Stimulated activated CD8-positive, alpha-beta memory T cell treated with anti-CD3 and anti-CD28 coated beads, Interleukin-2, amount 100 ng/mL, for 1 hour (primary cell): ENCODE data around the gene MRPL24.

ENCODE experiments used
- DNase-seq, 2 donors: peaks; one replicate each; pipeline ENCODE4 v3.0.0-alpha.2; 2020; ENCODE audit warnings: low read depth in 2 of 2

Gene MRPL24

DNA sequence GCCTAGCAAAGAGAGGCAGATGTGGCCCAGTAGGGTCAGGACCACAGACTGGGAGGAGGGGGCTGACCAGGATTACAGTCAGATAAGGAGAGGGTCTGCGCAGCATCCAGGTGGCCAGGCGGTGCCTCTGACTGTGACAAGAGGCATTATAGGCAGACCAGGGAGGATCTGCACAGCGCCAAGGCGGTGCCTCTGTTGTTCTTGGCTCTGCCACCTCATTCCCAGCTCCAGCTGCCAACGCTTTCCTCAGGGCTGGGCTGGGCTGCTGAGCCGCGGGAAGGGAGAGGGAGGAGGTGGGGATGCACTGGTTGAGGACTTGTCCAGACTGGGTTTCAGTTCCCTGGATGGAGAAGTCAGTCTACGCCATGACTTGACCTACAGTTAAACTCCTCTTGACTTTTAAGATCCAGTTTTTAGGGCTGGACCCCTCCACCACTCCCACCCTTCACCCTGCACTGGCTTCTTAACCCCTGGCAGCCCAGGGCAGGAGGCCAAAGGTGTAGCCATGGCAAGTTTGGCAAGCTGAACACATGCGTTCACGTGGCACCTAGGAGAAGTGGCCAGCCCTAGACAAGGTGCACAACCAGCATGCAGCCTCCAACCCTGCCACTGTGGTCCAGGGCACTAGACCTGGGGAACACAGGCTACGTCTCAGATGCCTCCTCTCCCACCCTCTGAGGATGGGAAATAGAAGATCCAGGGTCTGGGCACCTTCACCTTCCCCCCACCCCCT lies 31.0 kb downstream of the MRPL24 start:
- no peak for DNase-seq

DNA sequence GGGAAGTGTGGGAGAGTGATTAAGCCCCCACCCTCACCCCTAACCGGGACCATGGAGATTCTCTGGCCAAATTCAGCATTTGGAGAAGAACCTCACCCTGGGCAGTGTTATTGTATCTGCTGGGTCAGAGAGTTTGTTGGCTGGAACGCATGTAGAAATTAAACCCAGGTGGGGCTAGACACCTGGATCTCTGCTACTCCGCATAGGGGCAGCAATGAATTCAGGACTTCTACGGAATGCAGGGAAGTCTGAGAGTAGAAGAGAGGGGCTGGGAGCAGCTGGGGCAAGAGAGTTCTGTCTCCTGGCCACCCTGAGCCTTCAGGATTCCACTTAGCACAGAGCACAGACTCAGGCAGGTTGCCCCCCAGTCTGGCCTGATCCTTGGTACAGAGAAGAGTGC lies 31.9 kb downstream of the MRPL24 start:
- no peak for DNase-seq

DNA sequence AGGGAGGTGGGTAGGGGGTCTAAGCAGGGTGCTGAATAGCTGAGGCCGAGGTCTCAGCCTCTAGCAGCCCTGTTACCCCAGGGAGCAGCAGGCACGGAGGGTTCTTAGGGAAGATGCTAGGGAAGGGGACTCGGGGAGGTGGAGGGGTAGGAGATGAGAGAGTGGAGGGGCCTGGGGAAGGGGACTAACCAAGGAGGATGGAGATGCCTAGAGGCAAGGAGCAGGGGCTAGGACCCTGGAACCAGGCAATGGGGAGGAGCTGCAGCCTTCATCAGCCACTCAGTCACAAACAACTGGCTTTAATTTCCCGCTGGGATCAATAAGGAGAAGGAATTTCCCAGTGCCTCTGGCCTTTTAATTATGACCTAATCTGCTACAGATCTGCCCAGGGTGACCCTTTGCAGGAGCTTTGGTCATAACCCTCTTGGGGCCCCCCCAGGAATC lies 32.6 kb downstream of the MRPL24 start:
- no peak for DNase-seq

DNA sequence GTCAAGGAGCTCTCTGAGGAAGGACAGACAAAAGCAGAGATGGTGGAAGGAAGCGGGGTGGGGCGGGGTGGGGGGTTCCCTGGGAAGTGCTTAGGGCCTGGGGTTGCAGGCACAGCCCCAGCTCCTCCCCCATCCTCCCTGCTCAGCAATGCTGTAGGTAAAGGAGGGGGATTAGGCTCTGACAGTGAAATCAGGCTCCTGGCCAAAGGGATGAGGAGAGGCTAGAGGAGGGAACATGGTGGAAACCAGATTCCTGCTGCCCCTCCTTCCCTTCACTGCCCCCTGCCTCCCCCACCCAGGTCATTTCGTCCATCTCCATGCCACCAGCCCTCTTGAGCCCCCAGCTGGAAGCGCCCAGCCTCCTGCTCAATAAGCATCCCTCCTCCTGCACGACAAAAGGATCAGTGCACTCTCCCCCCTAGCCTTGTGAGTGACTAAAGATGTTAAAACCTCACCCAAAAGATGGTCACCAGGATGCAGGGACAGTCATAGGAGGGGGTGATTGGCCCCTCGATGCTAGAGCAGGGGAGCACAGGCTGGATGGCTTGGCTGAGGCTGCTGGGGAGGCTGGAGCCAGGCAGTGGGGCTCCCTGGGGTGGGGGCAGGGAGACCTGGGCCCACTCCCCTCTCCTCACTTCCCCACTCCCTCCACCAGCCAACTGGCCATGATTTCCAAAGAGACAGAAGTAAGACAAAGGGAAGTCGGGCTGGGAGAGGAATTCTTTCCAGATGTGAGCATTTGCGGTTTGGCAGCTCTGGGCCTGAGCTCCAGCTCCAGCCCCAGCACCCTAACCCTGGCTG lies 33.3 kb downstream of the MRPL24 start:
- no peak for DNase-seq

DNA sequence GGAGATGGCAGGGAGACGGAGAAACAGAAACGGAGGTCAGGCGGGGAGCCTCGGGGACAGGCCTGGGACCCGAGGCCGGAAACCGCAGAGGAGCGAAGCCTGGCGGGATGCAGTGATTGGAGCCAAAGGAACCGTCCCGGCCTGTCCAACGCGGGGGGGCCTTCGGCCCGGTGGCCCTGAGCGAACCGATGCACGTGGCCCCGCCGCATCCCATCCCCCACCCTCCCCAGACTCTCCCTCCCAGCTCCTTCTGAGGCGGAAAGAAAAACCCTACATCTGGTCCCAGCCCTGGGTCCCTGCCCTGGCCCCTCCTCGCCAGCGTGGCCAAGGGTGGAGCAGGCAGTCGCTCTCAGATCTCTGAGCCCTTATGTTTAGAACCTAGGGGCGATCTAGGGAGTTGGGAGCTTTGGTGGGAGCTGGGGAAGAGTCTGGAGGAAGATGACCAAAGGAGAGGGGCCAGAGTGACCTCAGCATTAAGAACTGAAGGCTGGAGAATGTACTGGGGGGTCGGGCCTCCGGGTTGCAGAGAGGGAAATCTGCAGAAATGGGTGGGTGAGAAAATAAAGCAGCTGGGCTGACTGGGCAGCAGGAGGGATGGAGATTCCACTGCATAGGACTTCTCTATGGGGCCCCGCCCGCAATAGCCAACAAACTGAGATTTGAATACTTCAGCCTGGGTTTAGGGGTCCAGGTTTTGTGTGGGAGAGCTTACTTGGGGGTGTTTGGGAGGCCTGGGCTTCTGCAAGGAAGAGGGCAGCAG lies 34.1 kb downstream of the MRPL24 start:
- DNase-seq, result no peak

DNA sequence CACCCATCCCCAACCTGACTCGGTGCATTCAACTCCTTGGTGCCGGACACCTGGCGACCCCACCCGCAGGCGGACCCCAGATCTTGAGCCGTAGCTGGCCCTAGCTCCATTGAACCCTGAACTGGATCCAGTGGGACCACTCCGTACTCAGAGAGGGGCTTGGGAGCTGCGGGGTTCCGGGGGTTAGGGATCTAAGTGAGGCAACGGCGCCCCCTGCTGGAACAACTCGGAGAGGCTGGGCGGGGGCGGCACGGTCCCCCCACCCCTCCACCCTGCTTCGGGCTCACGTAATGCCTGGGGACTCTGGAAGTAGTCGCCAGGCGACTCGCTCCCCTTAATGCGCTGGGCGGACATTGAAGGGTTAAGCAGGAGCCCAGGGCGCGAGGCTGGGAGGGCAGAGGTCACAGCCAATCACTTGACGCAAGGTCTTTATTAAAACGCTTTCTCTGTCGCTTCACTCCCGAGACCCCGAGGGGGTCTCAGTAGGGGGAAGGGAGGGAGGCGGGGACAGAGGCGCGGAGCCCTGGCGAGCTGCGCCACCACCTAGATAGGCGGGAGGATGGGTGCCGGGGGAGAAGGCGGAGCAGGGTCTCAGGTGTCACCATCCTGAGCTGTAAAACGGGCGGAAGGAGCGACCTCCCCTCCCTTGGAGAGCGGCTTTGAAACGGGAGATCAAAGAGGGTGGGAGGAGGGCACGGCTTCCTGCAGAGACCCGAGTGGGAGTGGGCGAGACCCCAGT lies 34.8 kb downstream of the MRPL24 start:
- DNase-seq, result peak; percentile 34 to 50

DNA sequence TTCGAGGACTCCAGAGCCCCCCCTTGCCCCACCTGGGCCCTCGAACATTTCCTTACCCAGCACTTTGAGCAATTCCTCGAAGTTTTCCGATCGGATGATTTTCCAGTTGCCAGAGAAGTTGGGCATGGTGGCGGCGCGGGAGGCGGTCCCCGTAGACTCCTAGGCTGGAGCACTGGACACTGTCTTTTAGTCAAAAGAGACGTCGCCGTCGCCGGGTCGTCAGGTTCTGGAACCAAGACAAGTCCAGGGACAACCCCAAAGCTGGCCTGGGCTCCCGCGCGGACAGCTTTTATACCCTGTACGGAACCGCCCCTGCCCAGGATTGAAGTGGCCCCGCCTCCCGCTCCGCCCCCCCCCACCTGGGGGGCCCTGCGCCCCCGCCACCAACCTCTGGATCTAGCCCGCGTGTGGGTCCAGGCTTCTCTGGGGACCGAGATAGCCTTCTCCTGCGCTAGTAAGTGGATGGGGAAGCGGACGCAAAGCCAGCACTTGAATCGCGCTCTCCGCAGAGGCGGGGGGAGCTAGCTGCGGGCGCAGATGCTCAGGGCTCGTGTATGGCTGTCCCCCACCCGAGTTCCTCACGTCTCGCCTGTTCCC lies 35.5 kb downstream of the MRPL24 start, which contains the start of gene CRABP2:
TSS of gene CRABP2 (minus strand) at position 263 of the 597 bp plus-strand sequence. CDS start at position 126, 137 bp downstream.
- peak in 1 of 2 donors; percentile 4 for DNase-seq

DNA sequence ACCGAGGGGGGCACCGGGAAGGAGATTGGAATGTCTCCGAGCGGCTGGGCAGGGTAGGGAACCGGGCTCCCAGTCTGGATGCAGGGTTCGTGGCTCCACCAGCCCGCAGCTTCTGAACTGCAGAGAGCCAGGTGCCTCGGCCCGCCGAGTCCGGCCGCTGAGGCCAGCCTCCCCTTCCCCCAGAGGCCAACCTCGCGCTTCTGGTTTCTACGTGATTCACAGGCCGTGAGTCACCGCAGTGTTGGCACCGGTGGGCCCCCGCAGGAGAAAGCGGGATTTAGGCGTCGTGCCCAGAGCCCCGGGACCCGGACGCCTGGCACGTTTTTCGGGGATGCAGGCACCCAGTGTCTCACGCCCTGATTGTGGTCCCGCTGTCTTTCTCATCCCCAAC lies 36.0 kb downstream of the MRPL24 start:
- DNase-seq, result no peak

DNA sequence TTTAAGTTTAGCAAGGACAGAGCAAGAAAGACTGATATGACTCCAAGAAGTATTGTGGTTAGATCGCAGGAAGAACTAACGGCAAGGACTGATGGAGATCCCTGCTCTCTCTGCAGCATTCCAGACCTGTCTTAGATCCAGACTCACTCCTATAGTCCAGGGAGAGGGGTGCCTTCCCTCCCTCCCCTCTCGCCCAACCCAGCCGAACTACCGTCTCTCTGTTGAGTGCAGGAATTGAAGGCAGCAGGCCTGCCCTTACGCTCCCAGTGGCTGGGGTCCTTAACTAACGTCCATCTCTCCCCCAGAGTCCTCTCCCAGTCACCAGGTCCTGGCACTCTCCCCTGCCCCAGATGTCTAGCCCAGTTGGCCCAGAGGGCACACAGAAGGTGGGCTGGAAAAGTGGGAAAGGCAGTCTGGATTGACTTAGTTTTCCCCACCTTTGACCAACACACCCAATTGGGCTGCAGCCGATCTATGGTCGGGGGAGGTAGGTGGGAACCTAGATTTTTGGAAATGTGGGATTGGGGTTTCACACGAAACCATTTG lies 36.6 kb downstream of the MRPL24 start:
- DNase-seq, result no peak

DNA sequence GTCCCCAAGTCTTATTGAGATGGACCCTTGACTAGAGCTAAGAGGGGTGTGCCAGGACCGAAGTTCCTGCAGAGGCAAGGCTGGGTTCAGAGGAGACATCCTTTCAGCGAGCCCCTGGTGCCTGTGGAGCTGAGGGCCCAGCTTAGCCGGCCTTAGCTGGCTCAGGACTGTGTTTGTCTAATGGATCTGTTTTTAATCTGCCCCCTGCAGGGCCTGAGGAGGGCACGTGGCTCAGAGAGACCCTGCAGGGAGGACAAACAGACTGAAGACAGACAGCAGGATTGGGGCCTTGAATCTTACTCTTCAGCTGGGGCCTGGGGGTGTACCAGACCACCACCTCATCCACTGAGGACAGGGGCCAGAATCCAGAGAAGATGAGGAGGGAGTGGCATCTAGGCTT lies 37.1 kb downstream of the MRPL24 start:
- no peak for DNase-seq

DNA sequence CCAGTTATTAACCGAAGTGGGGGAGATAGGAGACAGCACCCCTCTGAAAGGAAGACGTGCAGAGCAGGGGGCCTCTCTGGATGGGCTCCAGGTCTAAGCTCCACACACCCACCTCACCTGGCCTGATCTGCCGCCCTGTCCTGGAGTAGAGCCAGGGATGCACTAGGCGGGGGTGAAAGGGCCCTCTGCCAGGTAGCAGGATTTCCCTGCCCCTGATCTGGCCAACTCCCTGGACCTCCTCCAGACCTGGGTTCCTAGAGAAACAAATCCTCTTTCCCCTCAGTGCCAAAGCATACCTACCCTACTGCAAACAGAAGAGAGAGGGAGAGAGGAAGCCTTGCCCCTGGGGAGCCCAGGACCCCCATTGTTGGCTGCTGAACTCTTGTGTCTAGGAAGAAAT lies 37.6 kb downstream of the MRPL24 start:
- DNase-seq, result no peak

DNA sequence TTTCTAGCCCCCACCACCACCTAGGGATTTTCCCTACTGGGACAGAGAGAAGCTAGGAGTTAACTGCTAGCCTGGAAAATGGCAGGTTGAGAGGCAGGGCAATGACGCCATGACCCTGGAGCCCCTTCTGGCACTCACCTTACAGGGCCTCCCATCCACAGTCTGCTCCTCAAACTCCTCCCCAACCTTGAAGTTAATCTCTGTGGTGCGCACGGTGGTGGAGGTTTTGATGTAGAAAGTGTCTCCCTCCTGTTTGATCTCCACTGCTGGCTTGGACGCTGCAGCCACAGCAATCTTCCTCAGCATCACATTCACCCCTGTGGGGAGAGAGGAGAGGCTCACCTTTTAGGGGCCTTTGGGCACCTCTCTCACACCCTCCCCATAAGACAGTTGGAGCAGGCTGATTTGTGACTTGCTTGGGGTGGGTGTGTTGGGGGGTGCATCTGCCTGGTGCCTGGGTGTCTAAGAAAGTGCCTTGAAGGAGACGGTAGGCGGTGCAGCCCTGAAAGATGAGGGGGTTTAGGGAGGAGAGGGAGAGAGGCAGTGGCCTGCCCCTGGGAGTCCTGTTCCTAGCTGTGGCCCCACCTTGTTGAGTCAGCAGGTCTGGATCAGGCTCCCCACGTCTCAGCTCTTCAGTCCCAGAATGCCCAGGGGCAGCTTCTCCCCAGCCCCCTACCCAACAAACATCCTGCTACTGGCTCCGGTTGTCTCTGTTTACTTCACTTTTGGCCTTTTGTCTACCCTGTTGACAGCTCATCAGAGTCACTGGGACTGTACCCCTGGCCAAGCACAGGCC lies 40.0 kb downstream of the MRPL24 start:
- DNase-seq, result no peak

DNA sequence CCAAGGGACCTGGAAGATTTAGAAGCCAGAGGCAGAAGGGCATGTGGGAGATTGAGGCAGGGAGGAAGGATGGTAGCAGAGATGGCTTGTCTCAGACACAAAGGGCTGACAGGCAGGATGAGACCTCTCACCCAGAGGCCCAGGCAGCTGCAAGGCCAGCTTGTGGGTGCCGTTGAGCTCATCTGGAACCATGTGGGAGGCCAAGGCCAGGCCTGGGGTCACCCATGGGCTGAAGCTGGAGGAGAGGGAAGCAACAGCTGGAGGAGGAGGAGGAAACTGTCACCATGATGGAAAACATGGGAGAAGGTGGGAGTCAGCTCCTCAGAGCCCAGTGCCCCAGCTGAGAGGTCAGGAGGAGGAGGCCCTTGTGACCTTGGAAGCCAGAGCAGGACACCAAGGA lies 41.9 kb downstream of the MRPL24 start:
- DNase-seq, result no peak

DNA sequence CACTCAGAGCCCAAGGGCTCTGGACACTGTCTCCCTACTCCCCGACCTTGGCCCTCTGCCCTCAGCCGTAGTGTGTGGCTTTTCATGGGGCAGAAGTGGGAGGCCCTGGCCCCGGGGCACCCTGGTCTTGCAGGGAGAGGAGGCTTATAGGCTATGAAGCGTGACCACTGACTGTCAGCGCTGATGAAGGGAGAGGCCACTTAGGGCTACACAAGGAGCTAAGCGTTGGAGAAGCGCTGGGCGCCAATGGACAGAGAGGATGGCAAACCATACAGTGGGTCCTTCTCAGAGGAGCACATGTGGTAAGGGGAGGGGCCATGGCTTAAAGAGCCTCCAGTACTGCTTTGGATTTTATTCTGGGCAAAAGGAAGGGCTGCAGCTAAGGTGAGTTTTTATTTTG lies 43.4 kb downstream of the MRPL24 start:
- no peak for DNase-seq

DNA sequence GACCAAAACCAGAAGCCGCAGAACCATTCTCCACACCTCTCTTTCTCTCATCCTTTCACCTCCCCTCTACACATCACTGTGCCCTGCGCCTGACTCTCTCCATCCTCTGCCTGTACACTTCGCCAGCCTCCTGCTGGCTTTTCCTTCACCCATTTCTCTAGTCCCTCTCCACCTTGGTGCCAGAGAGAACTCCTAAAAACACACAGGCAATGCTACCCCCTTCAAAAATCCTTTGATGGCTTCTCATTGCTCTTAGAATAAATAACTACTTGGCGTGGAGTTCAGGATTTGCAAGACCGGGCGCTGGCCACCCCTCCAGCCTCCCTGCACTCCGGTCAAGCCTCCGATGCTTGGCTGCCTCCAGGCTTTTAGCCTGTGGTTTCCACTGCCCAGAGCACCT lies 44.1 kb downstream of the MRPL24 start:
- no peak for DNase-seq

DNA sequence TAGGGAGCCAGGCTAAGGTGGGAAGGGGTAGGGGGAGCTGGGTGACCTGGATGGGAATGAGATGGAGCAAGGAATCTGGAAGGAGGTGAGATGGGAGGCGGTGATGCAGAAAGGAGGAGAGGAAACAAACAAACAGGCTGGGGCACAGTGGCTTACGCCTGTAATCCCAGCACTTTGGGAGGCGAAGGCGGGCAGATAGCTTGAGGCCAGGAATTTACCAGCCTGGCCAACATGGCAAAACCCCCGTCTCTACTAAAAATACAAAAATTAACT lies 46.3 kb downstream of the MRPL24 start:
- no peak for DNase-seq

DNA sequence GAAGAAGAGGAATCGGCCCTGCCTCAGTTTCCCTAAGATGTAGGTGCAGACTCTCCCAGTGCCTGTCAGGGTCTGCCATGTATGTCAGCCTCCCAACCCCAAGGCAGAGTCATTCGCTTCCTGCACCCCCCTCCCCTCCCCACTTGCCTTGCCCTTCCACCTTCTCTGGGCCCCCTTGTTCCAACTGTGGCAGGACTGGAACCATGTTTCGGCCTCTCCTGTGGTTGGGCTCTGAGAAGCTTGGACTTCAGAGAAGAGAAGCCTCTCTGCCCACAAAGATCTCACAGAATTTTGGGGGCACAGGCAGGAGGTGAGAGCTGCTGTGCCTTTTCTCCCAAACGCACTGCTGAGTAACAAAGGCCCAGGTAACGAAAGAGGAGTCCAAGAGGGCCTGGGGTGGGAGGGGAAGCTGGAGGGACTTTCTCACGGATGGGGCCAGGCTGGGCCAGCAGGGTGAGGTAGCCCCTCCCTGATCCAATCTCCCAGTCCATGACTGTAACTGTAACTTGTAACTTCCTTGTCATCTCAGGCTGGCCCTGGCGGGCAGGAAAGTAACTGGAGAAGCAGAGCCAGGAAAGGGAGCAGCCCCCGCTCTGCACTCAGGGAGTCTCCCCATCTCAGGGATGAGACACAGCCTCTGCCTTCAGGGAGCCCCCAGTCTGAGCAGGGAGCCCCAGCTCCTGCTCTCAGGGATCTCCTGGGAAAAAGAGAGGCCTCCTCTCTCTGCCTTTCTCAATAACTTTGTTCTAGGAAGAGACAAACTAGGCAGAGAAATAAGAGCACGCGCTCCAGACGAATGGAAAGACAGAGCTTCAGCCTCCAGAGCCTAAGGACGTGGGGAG lies 46.8 kb downstream of the MRPL24 start:
- DNase-seq, result no peak

DNA sequence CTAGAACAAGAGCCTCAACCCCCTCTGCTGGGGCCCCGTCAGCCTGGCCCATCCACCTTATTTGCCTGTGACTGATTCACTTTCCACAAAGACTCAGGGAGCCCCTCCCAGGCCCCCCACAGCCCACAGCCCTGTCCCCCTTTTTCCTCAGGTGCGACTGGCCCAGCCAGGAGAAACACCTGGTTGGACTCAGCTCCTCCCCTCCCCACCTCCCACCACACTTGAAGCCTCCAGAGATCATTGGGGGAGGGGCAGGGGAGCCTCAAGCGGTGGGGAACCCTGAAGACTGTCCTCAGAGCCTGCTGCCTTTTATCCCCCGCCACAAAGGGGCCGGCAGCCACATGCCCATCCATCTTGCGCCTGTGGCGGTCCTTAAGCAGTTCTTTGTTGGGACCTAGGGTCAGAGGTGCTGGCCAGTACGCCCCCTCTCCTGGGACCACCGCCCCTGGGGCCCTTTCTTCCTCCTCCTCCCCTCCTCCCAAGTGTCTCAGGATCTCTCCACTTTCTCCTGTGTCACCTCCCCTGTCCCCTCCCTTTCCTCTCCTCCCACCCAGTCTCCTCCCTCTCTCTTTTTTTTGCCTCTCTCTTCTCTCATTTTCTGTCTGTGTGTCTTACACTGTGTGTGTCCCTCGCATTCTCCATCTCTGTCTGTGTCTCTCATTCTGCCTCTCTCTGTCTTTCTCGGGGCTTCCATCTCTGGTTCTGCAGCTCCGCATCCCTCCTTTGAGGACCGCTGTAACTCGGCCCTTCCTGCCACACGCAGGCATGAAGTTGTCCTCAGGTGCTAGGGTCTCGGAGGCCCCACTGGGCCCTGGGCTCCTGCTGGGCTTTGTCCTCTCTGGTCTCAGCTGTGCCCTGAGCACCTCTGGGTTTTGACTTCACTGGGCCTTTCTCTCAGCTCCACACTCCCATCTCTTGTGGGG lies 47.7 kb downstream of the MRPL24 start:
- no peak for DNase-seq
